ENCODE results near the gene CEND1.

DNA sequence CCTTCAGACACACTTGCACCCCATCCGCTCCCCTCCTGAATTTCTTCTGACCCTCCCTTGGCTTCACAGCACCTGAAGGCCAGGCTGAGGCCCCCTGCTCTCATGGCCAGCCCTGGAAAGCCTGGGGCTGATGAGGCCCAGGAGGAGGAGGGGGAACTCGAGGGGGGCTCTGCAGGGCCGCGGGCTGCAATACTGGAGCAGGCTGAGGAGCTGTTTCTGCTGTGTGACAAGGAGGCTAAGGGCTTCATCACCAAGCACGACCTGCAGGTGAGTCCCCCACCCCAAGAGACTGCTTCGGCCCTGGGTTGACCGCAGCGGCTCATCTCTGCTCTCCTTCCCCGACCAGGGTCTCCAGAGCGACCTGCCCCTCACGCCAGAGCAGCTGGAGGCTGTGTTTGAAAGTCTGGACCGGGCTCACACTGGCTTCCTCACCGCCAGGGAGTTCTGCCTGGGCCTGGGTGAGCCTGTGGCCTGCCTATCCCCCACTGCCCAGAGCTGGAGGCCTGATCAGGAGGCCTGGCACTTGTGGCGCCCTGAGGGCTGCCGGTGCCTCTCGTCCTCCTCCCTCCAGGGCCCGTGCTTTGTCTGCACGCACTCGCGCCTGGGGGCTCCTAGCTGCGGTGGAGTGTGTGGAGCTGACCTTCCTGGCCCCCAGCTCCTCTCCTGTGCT, 38.8 kb upstream of the CEND1 start:
- no peak for TF ChIP-seq POLR2A (IDR thresholded peaks at IDR 0.05)
- TF ChIP-seq, protein P1, sequence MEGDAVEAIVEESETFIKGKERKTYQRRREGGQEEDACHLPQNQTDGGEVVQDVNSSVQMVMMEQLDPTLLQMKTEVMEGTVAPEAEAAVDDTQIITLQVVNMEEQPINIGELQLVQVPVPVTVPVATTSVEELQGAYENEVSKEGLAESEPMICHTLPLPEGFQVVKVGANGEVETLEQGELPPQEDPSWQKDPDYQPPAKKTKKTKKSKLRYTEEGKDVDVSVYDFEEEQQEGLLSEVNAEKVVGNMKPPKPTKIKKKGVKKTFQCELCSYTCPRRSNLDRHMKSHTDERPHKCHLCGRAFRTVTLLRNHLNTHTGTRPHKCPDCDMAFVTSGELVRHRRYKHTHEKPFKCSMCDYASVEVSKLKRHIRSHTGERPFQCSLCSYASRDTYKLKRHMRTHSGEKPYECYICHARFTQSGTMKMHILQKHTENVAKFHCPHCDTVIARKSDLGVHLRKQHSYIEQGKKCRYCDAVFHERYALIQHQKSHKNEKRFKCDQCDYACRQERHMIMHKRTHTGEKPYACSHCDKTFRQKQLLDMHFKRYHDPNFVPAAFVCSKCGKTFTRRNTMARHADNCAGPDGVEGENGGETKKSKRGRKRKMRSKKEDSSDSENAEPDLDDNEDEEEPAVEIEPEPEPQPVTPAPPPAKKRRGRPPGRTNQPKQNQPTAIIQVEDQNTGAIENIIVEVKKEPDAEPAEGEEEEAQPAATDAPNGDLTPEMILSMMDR (IDR thresholded peaks at IDR 0.05) = no peak

Data from thyroid gland (tissue), 4 donors.